Mesendoderm (in vitro differentiated cells): ENCODE results near the gene HGS.

Source experiments
- DNase-seq: peaks from one replicate; pipeline ENCODE4 v3.0.0; 2013
- H2AK5ac ChIP-seq: 2 replicates; pipeline ENCODE4 v1.6.1; 2013; ENCODE audit warnings: low read length, inconsistent platforms
- H2BK120ac ChIP-seq: 2 replicates; pipeline ENCODE4 v1.6.1; 2013; ENCODE audit warnings: low read depth, mild to moderate bottlenecking, low read length, moderate library complexity, mixed read lengths
- H2BK15ac ChIP-seq: replicated peaks from 2 replicates; pipeline ENCODE4 v1.6.1; 2013; ENCODE audit warnings: low read depth, mild to moderate bottlenecking, moderate library complexity
- H2BK5ac ChIP-seq: 2 replicates; pipeline ENCODE4 v1.6.1; 2013; ENCODE audit warnings: low read length, inconsistent platforms
- H3K18ac ChIP-seq: 2 replicates; pipeline ENCODE4 v1.6.1; 2013; ENCODE audit warnings: mild to moderate bottlenecking, low read length, mixed read lengths
- H3K23ac ChIP-seq: one replicate; pipeline ENCODE4 v1.6.1; 2013; ENCODE audit warnings: low read length
- H3K27ac ChIP-seq: 2 replicates; pipeline ENCODE4 v1.5.1; 2013; ENCODE audit warnings: low read depth, mild to moderate bottlenecking, inconsistent platforms, low read length, moderate library complexity
- H3K27me3 ChIP-seq: 2 replicates; pipeline ENCODE4 v1.6.1; 2013; ENCODE audit warnings: low read length, control low read depth, mild to moderate bottlenecking, inconsistent platforms; ENCODE audit not compliant: insufficient read depth, poor library complexity
- H3K36me3 ChIP-seq: 2 replicates; pipeline ENCODE4 v1.6.1; 2013; ENCODE audit warnings: low read length, inconsistent platforms; ENCODE audit not compliant: control insufficient read depth, insufficient read depth
- H3K4ac ChIP-seq: one replicate; pipeline ENCODE4 v1.6.1; 2013; ENCODE audit warnings: low read depth, mild to moderate bottlenecking, low read length, moderate library complexity
- H3K4me1 ChIP-seq: 2 replicates; pipeline ENCODE4 v1.6.1; 2013; ENCODE audit warnings: low read depth, low read length, inconsistent platforms; ENCODE audit not compliant: control insufficient read depth
- H3K4me2 ChIP-seq: 2 replicates; pipeline ENCODE4 v1.6.1; 2013; ENCODE audit warnings: low read length
- H3K4me3 ChIP-seq: 2 replicates; pipeline ENCODE4 v1.5.1; 2013; ENCODE audit warnings: mild to moderate bottlenecking, low read length
- H3K56ac ChIP-seq: one replicate; pipeline ENCODE4 v1.6.1; 2013; ENCODE audit warnings: low read length
- H3K79me1 ChIP-seq: 2 replicates; pipeline ENCODE4 v1.6.1; 2013; ENCODE audit warnings: low read length, inconsistent platforms
- H3K79me2 ChIP-seq: 2 replicates; pipeline ENCODE4 v1.6.1; 2013; ENCODE audit warnings: mild to moderate bottlenecking, low read length; ENCODE audit not compliant: control insufficient read depth, insufficient read depth
- H3K9ac ChIP-seq: 2 replicates; pipeline ENCODE4 v1.6.1; 2013; ENCODE audit warnings: low read length, inconsistent platforms
- H4K5ac ChIP-seq: one replicate; pipeline ENCODE4 v1.6.1; 2013; ENCODE audit warnings: low read length
- H4K8ac ChIP-seq: one replicate; pipeline ENCODE4 v1.6.1; 2013; ENCODE audit warnings: low read depth, mild to moderate bottlenecking, control low read depth, low read length, moderate library complexity
- WGBS: extraction: QIAGEN DNeasy Blood & Tissue Kit; methylation state at CpG from one replicate; pipeline ENCODE4 v1.1.7; 2013; ENCODE audit warnings: low lambda C conversion rate, missing lambda C conversion rate; ENCODE audit not compliant: insufficient coverage; ENCODE audit errors: extremely low coverage; 5-methylcytosine and 5-hydroxymethylcytosine counted together

The HGS gene

GRCh38 chr17:81660441-81660840 lies 23.4 kb upstream of the HGS start:
- H2BK5ac ChIP-seq, result no peak overlapping the region
- no peak overlapping the region for H3K4me3 ChIP-seq
- H3K4me2 ChIP-seq, result no peak overlapping the region
- DNase-seq, result no peak
- H3K27ac ChIP-seq, result no peak overlapping the region
- no peak overlapping the region for H3K56ac ChIP-seq
- no peak overlapping the region for H4K8ac ChIP-seq
- H3K79me2 ChIP-seq, result no peaks in the 10 kb centered on the region
- no peak overlapping the region for H2AK5ac ChIP-seq
- peaks cover 2% of the 10 kb centered on the region for H3K79me1 ChIP-seq
- no peak overlapping the region for H2BK120ac ChIP-seq
- no peaks in the 10 kb centered on the region for H3K27me3 ChIP-seq
- no peak overlapping the region for H3K18ac ChIP-seq
- no peak overlapping the region for H3K4ac ChIP-seq
- no peak overlapping the region for H3K9ac ChIP-seq
- H3K23ac ChIP-seq, result no peak overlapping the region
- no peaks in the 10 kb centered on the region for H3K36me3 ChIP-seq
- no peak overlapping the region for H4K5ac ChIP-seq
- no CpG with 5 or more reads among the region's 9 CpGs for WGBS
- H3K4me1 ChIP-seq, result peaks cover 1% of the 10 kb centered on the region
- H2BK15ac ChIP-seq, result no peak overlapping the region

- DNase-seq, result no peak
- no peak overlapping the region for H3K4me3 ChIP-seq
- H3K4me2 ChIP-seq, result no peak overlapping the region
- no peak overlapping the region for H3K27ac ChIP-seq
- no peaks in the 10 kb centered on the region for H3K27me3 ChIP-seq
- no peak overlapping the region for H3K23ac ChIP-seq
- peaks cover 9% of the 10 kb centered on the region for H3K79me1 ChIP-seq
- no peak overlapping the region for H3K4ac ChIP-seq
- H2BK15ac ChIP-seq, result no peak overlapping the region
- peaks cover 6% of the 10 kb centered on the region for H3K79me2 ChIP-seq
- no CpG with 5 or more reads among the region's 4 CpGs for WGBS
- H2BK5ac ChIP-seq, result no peak overlapping the region
- H2BK120ac ChIP-seq, result no peak overlapping the region
- H4K8ac ChIP-seq, result no peak overlapping the region
- H3K36me3 ChIP-seq, result no peaks in the 10 kb centered on the region
- H3K4me1 ChIP-seq, result peaks cover 4% of the 10 kb centered on the region
- H3K18ac ChIP-seq, result no peak overlapping the region
- H4K5ac ChIP-seq, result no peak overlapping the region
- H3K56ac ChIP-seq, result no peak overlapping the region
- no peak overlapping the region for H2AK5ac ChIP-seq
- no peak overlapping the region for H3K9ac ChIP-seq
Observed at GRCh38 chr17:81662002-81662401, 21.8 kb upstream of the HGS start.

- peaks cover 18% of the 10 kb centered on the region for H3K79me1 ChIP-seq
- DNase-seq, result no peak
- no peak overlapping the region for H4K8ac ChIP-seq
- no peak overlapping the region for H3K4ac ChIP-seq
- no peak overlapping the region for H3K9ac ChIP-seq
- no peak overlapping the region for H3K18ac ChIP-seq
- peaks cover 18% of the 10 kb centered on the region for H3K79me2 ChIP-seq
- WGBS, result no CpG with 5 or more reads among the region's 7 CpGs
- H3K4me1 ChIP-seq, result peaks cover 9% of the 10 kb centered on the region
- H2BK5ac ChIP-seq, result no peak overlapping the region
- no peak overlapping the region for H3K23ac ChIP-seq
- H3K27me3 ChIP-seq, result no peaks in the 10 kb centered on the region
- no peak overlapping the region for H2AK5ac ChIP-seq
- H3K27ac ChIP-seq, result no peak overlapping the region
- H3K36me3 ChIP-seq, result peaks cover 3% of the 10 kb centered on the region
- no peak overlapping the region for H3K4me3 ChIP-seq
- H4K5ac ChIP-seq, result no peak overlapping the region
- no peak overlapping the region for H2BK15ac ChIP-seq
- H2BK120ac ChIP-seq, result no peak overlapping the region
- H3K56ac ChIP-seq, result no peak overlapping the region
- H3K4me2 ChIP-seq, result no peak overlapping the region
Observed at GRCh38 chr17:81664051-81664470, 19.8 kb upstream of the HGS start.

GRCh38 chr17:81665205-81666091 lies 18.4 kb upstream of the HGS start:
- peak overlapping the region; percentile 99 for H3K23ac ChIP-seq
- no peak overlapping the region for H3K18ac ChIP-seq
- H3K4me2 ChIP-seq, result peak overlapping the region; percentile 100
- H4K8ac ChIP-seq, result no peak overlapping the region
- peak overlapping the region; percentile 95 for H3K4me3 ChIP-seq
- H3K4ac ChIP-seq, result peak overlapping the region; percentile 91
- H3K79me1 ChIP-seq, result peaks cover 20% of the 10 kb centered on the region
- H3K56ac ChIP-seq, result peak overlapping the region; percentile 99
- peaks cover 18% of the 10 kb centered on the region for H3K79me2 ChIP-seq
- peak overlapping the region; percentile 73 for H2BK5ac ChIP-seq
- WGBS, result no CpG with 5 or more reads among the region's 30 CpGs
- H2BK120ac ChIP-seq, result no peak overlapping the region
- H4K5ac ChIP-seq, result peak overlapping the region; percentile 95
- H2BK15ac ChIP-seq, result no peak overlapping the region
- H2AK5ac ChIP-seq, result peak overlapping the region; percentile 96
- H3K27ac ChIP-seq, result peak overlapping the region; percentile 76
- H3K36me3 ChIP-seq, result peaks cover 7% of the 10 kb centered on the region
- H3K4me1 ChIP-seq, result peaks cover 9% of the 10 kb centered on the region
- DNase-seq, result peak; percentile 51
- no peaks in the 10 kb centered on the region for H3K27me3 ChIP-seq
- H3K9ac ChIP-seq, result peak overlapping the region; percentile 98

DNA sequence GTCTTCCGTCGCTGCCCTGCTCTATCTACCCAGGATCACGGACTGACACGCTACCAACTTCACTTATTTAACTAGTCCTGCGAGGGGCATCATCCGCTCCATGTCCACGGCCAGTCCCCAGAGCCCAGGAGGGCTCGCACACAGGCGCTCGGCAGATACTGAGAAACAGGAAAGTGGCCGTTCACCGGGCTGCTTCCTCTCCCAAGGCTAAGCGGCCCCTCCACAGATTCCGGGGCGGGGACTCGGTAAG lies 17.8 kb upstream of the HGS start:
- peak overlapping the region; percentile 28 for H4K8ac ChIP-seq
- no peaks in the 10 kb centered on the region for H3K27me3 ChIP-seq
- no CpG with 5 or more reads among the region's 16 CpGs for WGBS
- DNase-seq, result peak; percentile 71
- peak overlapping the region; percentile 98 for H3K9ac ChIP-seq
- no peak overlapping the region for H2BK120ac ChIP-seq
- peak overlapping the region; percentile 50 for H2BK5ac ChIP-seq
- no peak overlapping the region for H2BK15ac ChIP-seq
- peaks cover 18% of the 10 kb centered on the region for H3K79me2 ChIP-seq
- peaks cover 20% of the 10 kb centered on the region for H3K79me1 ChIP-seq
- H3K4ac ChIP-seq, result peak overlapping the region; percentile 91
- H3K36me3 ChIP-seq, result peaks cover 7% of the 10 kb centered on the region
- peak overlapping the region; percentile 99 for H3K56ac ChIP-seq
- H3K4me1 ChIP-seq, result peaks cover 9% of the 10 kb centered on the region
- H3K18ac ChIP-seq, result peak overlapping the region; percentile 70
- H2AK5ac ChIP-seq, result peak overlapping the region; percentile 96
- H3K27ac ChIP-seq, result peak overlapping the region; percentile 76
- peak overlapping the region; percentile 99 for H3K23ac ChIP-seq
- H3K4me2 ChIP-seq, result peak overlapping the region; percentile 100
- no peak overlapping the region for H4K5ac ChIP-seq
- H3K4me3 ChIP-seq, result peak overlapping the region; percentile 95
